GM13976 (cell line): ENCODE measurements around the gene DRD2.

ENCODE experiments used
- DNase-seq: peaks from one replicate; pipeline ENCODE4 v3.0.0; 2012; ENCODE audit warnings: low spot score
- CTCF ChIP-seq: IDR thresholded peaks from 2 replicates; pipeline ENCODE4 v1.5.1; 2012; ENCODE audit warnings: borderline replicate concordance, mild to moderate bottlenecking; ENCODE audit not compliant: insufficient read depth; ENCODE audit errors: extremely low read depth, missing control alignments, control extremely low read depth
- in situ Hi-C: fragments of 300-500 bp; cut with MboI; formaldehyde crosslinking; loops from one replicate; pipeline ENCODE4 v1.12.0; 2022; ENCODE audit warnings: low sequenced_read_pairs, mixed read lengths, inconsistent platforms; ENCODE audit not compliant: unreplicated experiment

The DRD2 gene

GRCh38 chr11:113409526-113409925 is 65.7 kb downstream of the DRD2 start:
- no peak for DNase-seq
- in situ Hi-C loops: no loop called here
- TF ChIP-seq CTCF: no peak

- no peak for TF ChIP-seq CTCF
- no peak for DNase-seq
- in situ Hi-C loops: no loop called here
Measured at GRCh38 chr11:113408887-113409286, 66.3 kb downstream of the DRD2 start.

GRCh38 chr11:113408206-113408605 is 67.0 kb downstream of the DRD2 start:
- TF ChIP-seq CTCF: no peak
- in situ Hi-C loops: no loop called here
- DNase-seq: no peak

GRCh38 chr11:113407163-113407562 is 68.0 kb downstream of the DRD2 start:
- DNase-seq: no peak
- in situ Hi-C loops: no loop called here
- TF ChIP-seq CTCF: no peak

- TF ChIP-seq CTCF: no peak
- DNase-seq: no peak
- in situ Hi-C loops: no loop called here
Measured at GRCh38 chr11:113405724-113406478, 69.3 kb downstream of the DRD2 start.

- TF ChIP-seq CTCF: no peak
- DNase-seq: no peak
- in situ Hi-C loops: no loop called here
Measured at GRCh38 chr11:113404859-113405430, 70.3 kb downstream of the DRD2 start.

GRCh38 chr11:113401718-113402117 is 73.5 kb downstream of the DRD2 start:
- no peak for TF ChIP-seq CTCF
- no peak for DNase-seq
- in situ Hi-C loops: no loop called here
